ENCODE results near the gene CR1. TPM values are rescaled to one million over a fixed set of nuclear protein-coding genes. Genes with fewer than 3 reads are reported as not detected.
A peak's percentile ranks its signal among the peaks of the same experiment; 100 is the strongest.

Gene CR1
- total and polyA plus RNA-seq, 9 of the 15 experiments (the other 6 are each of a cell fraction or from before 2014, with no cell fraction given), result 0.07 to 0.47 (median 0.18) TPM

DNA sequence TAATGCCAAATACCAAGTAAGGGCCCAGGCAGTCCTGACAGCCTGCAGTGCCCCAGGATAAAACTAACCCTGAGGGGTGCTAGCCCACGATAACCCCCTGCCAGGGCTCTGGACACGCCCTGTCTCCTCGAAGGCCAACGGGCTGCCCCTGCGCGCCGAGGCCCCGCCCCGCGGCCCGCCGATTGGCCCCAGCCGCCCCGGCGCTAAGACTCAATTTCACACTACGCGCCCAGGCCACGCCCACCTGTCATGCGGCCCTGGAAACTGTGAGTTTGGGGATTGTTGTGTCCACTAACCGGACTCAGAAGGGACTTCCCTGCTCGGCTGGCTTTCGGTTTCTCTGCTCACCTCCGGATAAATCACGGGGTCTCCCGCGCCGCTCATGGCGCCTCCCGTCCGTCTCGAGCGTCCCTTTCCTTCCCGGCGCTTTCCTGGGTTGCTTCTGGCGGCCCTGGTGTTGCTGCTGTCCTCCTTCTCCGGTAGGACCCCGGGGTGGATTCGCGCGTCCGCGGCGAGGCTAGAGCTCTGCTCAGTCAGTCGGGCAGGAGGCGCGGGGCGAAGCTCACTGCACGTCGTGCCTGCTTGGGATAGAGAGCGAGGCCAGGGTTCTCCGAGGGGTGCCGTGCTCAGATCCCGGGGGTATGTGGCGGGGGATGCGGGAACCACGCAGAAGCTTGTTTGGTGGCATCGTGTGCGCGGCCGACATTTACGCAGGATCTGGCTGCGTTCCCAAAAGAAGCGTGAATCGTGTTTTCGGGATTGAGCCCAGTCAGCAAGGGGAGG, 149.1 kb downstream of the CR1 start, which contains the start of gene CR1L (continued):
- TF ChIP-seq NRF1 (conservative IDR thresholded peaks at IDR 0.05 in 1 of 2, IDR thresholded peaks at IDR 0.05 in 1 of 2) (peak; percentile 89 to 91), SMARCA4 (IDR thresholded peaks at IDR 0.05) (0 out of 2 replicates have a peak, but pooled peaks have one; percentile 9), CTBP1 (IDR thresholded peaks at IDR 0.05; ENCODE audit: borderline replicate concordance) (peak; percentile 59; the same call in 1 of the 2 replicates), BRD9 (IDR thresholded peaks at IDR 0.05; ENCODE audit: low read depth, partially characterized antibody) (peak; percentile 49), PRMT5 (CRISPR knock-in tag; IDR thresholded peaks at IDR 0.05) (no peak), DMBX1 (CRISPR knock-in tag; IDR thresholded peaks at IDR 0.05; ENCODE audit: borderline replicate concordance) (0 out of 2 replicates have a peak, but pooled peaks have one; percentile 16), HBP1 (CRISPR knock-in tag; IDR thresholded peaks at IDR 0.05) (peak; percentile 49; the same call in 1 of the 2 replicates), ZNF41 (CRISPR knock-in tag; conservative IDR thresholded peaks at IDR 0.05) (0 out of 2 replicates have a peak, but pooled peaks have one; percentile 23), ESRRA (IDR thresholded peaks at IDR 0.05; ENCODE audit: borderline replicate concordance, low read depth) (0 out of 2 replicates have a peak, but pooled peaks have one; percentile 14), HINFP (tag; conservative IDR thresholded peaks at IDR 0.05; ENCODE audit: low read depth) (peak; percentile 82), SMARCE1 (IDR thresholded peaks at IDR 0.05) (0 out of 2 replicates have a peak, but pooled peaks have one; percentile 42), ID3 (CRISPR knock-in tag; IDR thresholded peaks at IDR 0.05) (no peak), ID3 (tag; IDR thresholded peaks at IDR 0.05) (no peak), EP400 (IDR thresholded peaks at IDR 0.05) (peak; percentile 56), GABPB2 (CRISPR knock-in tag; conservative IDR thresholded peaks at IDR 0.05) (no peak), FOS (IDR thresholded peaks at IDR 0.05; ENCODE audit: extremely low read depth, insufficient read length) (peak; percentile 73), ZNF23 (CRISPR knock-in tag; IDR thresholded peaks at IDR 0.05) (0 out of 2 replicates have a peak, but pooled peaks have one; percentile 39), SMAD4 (CRISPR knock-in tag; conservative IDR thresholded peaks at IDR 0.05) (0 out of 2 replicates have a peak, but pooled peaks have one; percentile 51), ZNF175 (CRISPR knock-in tag; IDR thresholded peaks at IDR 0.05; ENCODE audit: low read depth) (no peak)
- TF ChIP-seq, protein P1, sequence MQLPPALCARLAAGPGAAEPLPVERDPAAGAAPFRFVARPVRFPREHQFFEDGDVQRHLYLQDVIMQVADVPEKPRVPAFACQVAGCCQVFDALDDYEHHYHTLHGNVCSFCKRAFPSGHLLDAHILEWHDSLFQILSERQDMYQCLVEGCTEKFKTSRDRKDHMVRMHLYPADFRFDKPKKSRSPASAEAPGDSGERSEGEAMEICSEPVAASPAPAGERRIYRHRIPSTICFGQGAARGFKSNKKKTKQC (CRISPR knock-in tag; IDR thresholded peaks at IDR 0.05), result peak; percentile 60; the same call in 1 of the 2 replicates
- TF ChIP-seq, protein P2, sequence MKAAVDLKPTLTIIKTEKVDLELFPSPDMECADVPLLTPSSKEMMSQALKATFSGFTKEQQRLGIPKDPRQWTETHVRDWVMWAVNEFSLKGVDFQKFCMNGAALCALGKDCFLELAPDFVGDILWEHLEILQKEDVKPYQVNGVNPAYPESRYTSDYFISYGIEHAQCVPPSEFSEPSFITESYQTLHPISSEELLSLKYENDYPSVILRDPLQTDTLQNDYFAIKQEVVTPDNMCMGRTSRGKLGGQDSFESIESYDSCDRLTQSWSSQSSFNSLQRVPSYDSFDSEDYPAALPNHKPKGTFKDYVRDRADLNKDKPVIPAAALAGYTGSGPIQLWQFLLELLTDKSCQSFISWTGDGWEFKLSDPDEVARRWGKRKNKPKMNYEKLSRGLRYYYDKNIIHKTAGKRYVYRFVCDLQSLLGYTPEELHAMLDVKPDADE (conservative IDR thresholded peaks at IDR 0.05; ENCODE audit: control insufficient read depth, low read depth, low read length), result 0 out of 2 replicates have a peak, but pooled peaks have one; percentile 57
- TF ChIP-seq, protein P3, sequence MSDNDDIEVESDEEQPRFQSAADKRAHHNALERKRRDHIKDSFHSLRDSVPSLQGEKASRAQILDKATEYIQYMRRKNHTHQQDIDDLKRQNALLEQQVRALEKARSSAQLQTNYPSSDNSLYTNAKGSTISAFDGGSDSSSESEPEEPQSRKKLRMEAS (CRISPR knock-in tag; IDR thresholded peaks at IDR 0.05), result peak; percentile 86
